Upper lobe of right lung (tissue), 1 donor: ENCODE data around the gene MT1H. TPM values are rescaled to one million over a fixed set of nuclear protein-coding genes. Genes with fewer than 3 reads are reported as not detected.

Experiments
- ATAC-seq: fragments of 200-7000 bp; cut with Tn5 transposase; one replicate; pipeline ENCODE4 v1.9.1; 2020; ENCODE audit warnings: mild to moderate bottlenecking, moderate library complexity
- DNase-seq: peaks from one replicate; pipeline ENCODE4 v3.0.0-alpha.2; 2020
- H3K27ac ChIP-seq: fragments of 200-600 bp; one replicate; pipeline ENCODE4 v1.8.0; 2022
- H3K27me3 ChIP-seq: fragments of 200-600 bp; one replicate; pipeline ENCODE4 v1.8.0; 2022; ENCODE audit warnings: mild to moderate bottlenecking
- H3K36me3 ChIP-seq: fragments of 200-600 bp; one replicate; pipeline ENCODE4 v1.8.0; 2022
- H3K4me1 ChIP-seq: fragments of 200-600 bp; one replicate; pipeline ENCODE4 v1.8.0; 2022
- H3K4me3 ChIP-seq: fragments of 200-600 bp; one replicate; pipeline ENCODE4 v1.8.0; 2022; ENCODE audit warnings: mild to moderate bottlenecking
- H3K9me3 ChIP-seq: fragments of 200-600 bp; one replicate; pipeline ENCODE4 v1.8.0; 2022
- CTCF ChIP-seq: fragments of 200-600 bp; IDR thresholded peaks from one replicate; pipeline ENCODE4 v1.8.0; 2022; ENCODE audit warnings: antibody characterized with exemption
- intact Hi-C: fragments of 100-400 bp; cut with DNase I; formaldehyde crosslinking; loops from one replicate; pipeline ENCODE4 v1.11.0; 2022
- total RNA-seq: library from RNA; stranded (reverse); fragmentation: NEBNext Ultra II Directional; extraction: Animal tissue kit (Norgen Biotek cat#: 25700); gene quantifications from one replicate; pipeline ENCODE4 v1.2.1, GENCODE V29; 2021
- donor health status: DM: no; HTN: yes; CAD: no; lungs with severe emphysema.

MT1H gene
- total RNA-seq, 1 donor from 2014 or later: 6.3 TPM

GRCh38 chr16:56645838-56646237, 23.8 kb upstream of the MT1H start:
- H3K4me1 ChIP-seq: peaks cover 12% of the 10 kb centered on the region
- no peak overlapping the region for H3K4me3 ChIP-seq
- DNase-seq: no peak
- H3K36me3 ChIP-seq: no peaks in the 10 kb centered on the region
- no peaks in the 10 kb centered on the region for H3K9me3 ChIP-seq
- H3K27me3 ChIP-seq: peaks cover 26% of the 10 kb centered on the region
- TF ChIP-seq CTCF: no peak
- intact Hi-C loops: no loop called here
- no peak overlapping the region for H3K27ac ChIP-seq
- no peak for ATAC-seq

GRCh38 chr16:56647641-56648431, 21.8 kb upstream of the MT1H start:
- DNase-seq (no peak), ATAC-seq (no peak)
- Histone ChIP-seq H3K27ac (no peak overlapping the region), H3K27me3 (peaks cover 26% of the 10 kb centered on the region), H3K9me3 (no peaks in the 10 kb centered on the region), H3K4me3 (no peak overlapping the region), H3K36me3 (no peaks in the 10 kb centered on the region), H3K4me1 (peaks cover 12% of the 10 kb centered on the region)
- intact Hi-C loops: no loop called here
- TF ChIP-seq CTCF: no peak

GRCh38 chr16:56649271-56649670, 20.3 kb upstream of the MT1H start:
- Histone ChIP-seq H3K36me3 (no peaks in the 10 kb centered on the region), H3K4me1 (no peaks in the 10 kb centered on the region), H3K27ac (no peak overlapping the region), H3K4me3 (no peak overlapping the region), H3K27me3 (peaks cover 26% of the 10 kb centered on the region), H3K9me3 (no peaks in the 10 kb centered on the region)
- ATAC-seq: no peak
- intact Hi-C loops: no loop called here
- TF ChIP-seq CTCF: no peak
- no peak for DNase-seq

GRCh38 chr16:56649820-56650219, 19.8 kb upstream of the MT1H start:
- no peaks in the 10 kb centered on the region for H3K36me3 ChIP-seq
- no peak for ATAC-seq
- H3K4me3 ChIP-seq: no peak overlapping the region
- DNase-seq: no peak
- TF ChIP-seq CTCF: no peak
- peaks cover 26% of the 10 kb centered on the region for H3K27me3 ChIP-seq
- no peaks in the 10 kb centered on the region for H3K9me3 ChIP-seq
- H3K27ac ChIP-seq: no peak overlapping the region
- H3K4me1 ChIP-seq: no peaks in the 10 kb centered on the region
- intact Hi-C loops: no loop called here

- Histone ChIP-seq H3K27ac (no peak within 1 kb of the TSS), H3K36me3 (no peaks in the 10 kb centered on the region), H3K4me3 (no peak within 1 kb of the TSS), H3K9me3 (no peaks in the 10 kb centered on the region), H3K27me3 (peaks cover 25% of the 10 kb centered on the region), H3K4me1 (no peaks in the 10 kb centered on the region)
- DNase-seq (no peak), ATAC-seq (peak; percentile 17)
- TF ChIP-seq CTCF: no peak
- intact Hi-C loops: no loop called here
Observed at GRCh38 chr16:56651586-56651985, 18.0 kb upstream of the MT1H start, which contains the start of gene MT1B. TSS of gene MT1B (plus strand) at chr16:56651886. CDS start at chr16:56651954, 68 bp downstream.
